SK-N-SH treated with all-trans-retinoic acid at 6 μM for 48 hours (cell line): ENCODE results near the gene TMEM116.

Source experiments
- PATZ1 ChIP-seq: fragments of 250-450 bp; sonication (Bioruptor Pico); IDR thresholded peaks from 2 replicates; pipeline ENCODE4 v1.8.0; 2020; ENCODE audit warnings: mild to moderate bottlenecking, moderate library complexity, borderline replicate concordance
- ZFP3 ChIP-seq: fragments of 250-450 bp; sonication (Bioruptor Pico); IDR thresholded peaks from 2 replicates; pipeline ENCODE4 v1.5.0; 2020; ENCODE audit warnings: mild to moderate bottlenecking, moderate library complexity
- ZNF565 ChIP-seq: fragments of 450-650 bp; formaldehyde crosslinking; conservative IDR thresholded peaks from 2 replicates; pipeline ENCODE4 v1.5.0; 2020; ENCODE audit warnings: low read depth, mild to moderate bottlenecking, moderate library complexity
- TF ChIP-seq, protein P1 (sequence below): fragments of 250-450 bp; sonication (Bioruptor Pico); IDR thresholded peaks from 2 replicates; pipeline ENCODE4 v1.5.1; 2021; ENCODE audit warnings: mild to moderate bottlenecking, moderate library complexity
- TF ChIP-seq, protein P2 (sequence below): fragments of 250-450 bp; sonication (Bioruptor Pico); IDR thresholded peaks from 2 replicates; pipeline ENCODE4 v1.8.0; 2021; ENCODE audit warnings: low read depth, mild to moderate bottlenecking, moderate library complexity, borderline replicate concordance

- no peak for TF ChIP-seq ZFP3
- TF ChIP-seq, protein P1, sequence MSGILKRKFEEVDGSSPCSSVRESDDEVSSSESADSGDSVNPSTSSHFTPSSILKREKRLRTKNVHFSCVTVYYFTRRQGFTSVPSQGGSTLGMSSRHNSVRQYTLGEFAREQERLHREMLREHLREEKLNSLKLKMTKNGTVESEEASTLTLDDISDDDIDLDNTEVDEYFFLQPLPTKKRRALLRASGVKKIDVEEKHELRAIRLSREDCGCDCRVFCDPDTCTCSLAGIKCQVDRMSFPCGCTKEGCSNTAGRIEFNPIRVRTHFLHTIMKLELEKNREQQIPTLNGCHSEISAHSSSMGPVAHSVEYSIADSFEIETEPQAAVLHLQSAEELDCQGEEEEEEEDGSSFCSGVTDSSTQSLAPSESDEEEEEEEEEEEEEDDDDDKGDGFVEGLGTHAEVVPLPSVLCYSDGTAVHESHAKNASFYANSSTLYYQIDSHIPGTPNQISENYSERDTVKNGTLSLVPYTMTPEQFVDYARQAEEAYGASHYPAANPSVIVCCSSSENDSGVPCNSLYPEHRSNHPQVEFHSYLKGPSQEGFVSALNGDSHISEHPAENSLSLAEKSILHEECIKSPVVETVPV (CRISPR knock-in tag): no peak
- no peak for TF ChIP-seq ZNF565
- TF ChIP-seq, protein P2, sequence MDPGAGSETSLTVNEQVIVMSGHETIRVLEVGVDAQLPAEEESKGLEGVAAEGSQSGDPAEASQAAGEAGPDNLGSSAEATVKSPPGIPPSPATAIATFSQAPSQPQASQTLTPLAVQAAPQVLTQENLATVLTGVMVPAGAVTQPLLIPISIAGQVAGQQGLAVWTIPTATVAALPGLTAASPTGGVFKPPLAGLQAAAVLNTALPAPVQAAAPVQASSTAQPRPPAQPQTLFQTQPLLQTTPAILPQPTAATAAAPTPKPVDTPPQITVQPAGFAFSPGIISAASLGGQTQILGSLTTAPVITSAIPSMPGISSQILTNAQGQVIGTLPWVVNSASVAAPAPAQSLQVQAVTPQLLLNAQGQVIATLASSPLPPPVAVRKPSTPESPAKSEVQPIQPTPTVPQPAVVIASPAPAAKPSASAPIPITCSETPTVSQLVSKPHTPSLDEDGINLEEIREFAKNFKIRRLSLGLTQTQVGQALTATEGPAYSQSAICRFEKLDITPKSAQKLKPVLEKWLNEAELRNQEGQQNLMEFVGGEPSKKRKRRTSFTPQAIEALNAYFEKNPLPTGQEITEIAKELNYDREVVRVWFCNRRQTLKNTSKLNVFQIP (CRISPR knock-in tag): no peak
- TF ChIP-seq PATZ1 (CRISPR knock-in tag): no peak
These were observed 12.9 kb upstream of the TMEM116 start for GRCh38 chr12:112025808-112026375.
